Fibroblast of lung (primary cell): Measurements from ENCODE around the gene HARS2.

Experiments
- EZH2 ChIP-seq: IDR thresholded peaks from 2 replicates; pipeline ENCODE4 v1.5.1; 2012; ENCODE audit warnings: low read length, control low read depth, mild to moderate bottlenecking; ENCODE audit errors: missing control alignments
- TF ChIP-seq, protein P1 (sequence below), 2 donors: IDR thresholded peaks in 1 of 2; conservative IDR thresholded peaks in 1 of 2; 1 replicate in 1 of 2; 2 replicates in 1 of 2; pipeline ENCODE4 v1.5.1; 2011 to 2012; ENCODE audit warnings: low read length in 2 of 2, control low read depth in 1 of 2, inconsistent platforms in 1 of 2, low read depth in 1 of 2, mild to moderate bottlenecking in 1 of 2

DNA sequence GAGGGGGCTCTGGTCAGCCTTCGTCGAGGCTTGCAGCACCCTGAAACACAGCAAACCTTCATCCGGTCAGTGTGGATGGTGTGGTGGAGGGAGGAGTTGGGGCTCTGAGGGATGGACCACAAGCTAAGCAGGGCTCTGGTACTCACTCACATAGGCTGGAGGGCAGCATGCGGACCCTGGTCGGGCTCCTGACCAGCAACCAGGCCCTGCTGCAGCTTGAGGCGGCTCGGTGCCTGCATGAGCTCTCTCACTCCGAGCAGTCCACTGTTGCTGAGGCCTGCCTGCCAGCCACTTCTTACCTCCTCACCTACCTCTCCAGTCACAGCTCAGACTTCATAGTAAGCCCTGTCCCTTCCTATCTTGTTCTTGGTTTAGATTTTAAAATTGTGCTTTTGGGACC is 49.5 kb upstream of the HARS2 start:
- TF ChIP-seq, protein P1, sequence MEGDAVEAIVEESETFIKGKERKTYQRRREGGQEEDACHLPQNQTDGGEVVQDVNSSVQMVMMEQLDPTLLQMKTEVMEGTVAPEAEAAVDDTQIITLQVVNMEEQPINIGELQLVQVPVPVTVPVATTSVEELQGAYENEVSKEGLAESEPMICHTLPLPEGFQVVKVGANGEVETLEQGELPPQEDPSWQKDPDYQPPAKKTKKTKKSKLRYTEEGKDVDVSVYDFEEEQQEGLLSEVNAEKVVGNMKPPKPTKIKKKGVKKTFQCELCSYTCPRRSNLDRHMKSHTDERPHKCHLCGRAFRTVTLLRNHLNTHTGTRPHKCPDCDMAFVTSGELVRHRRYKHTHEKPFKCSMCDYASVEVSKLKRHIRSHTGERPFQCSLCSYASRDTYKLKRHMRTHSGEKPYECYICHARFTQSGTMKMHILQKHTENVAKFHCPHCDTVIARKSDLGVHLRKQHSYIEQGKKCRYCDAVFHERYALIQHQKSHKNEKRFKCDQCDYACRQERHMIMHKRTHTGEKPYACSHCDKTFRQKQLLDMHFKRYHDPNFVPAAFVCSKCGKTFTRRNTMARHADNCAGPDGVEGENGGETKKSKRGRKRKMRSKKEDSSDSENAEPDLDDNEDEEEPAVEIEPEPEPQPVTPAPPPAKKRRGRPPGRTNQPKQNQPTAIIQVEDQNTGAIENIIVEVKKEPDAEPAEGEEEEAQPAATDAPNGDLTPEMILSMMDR (conservative IDR thresholded peaks at IDR 0.05 in 1 of 2, IDR thresholded peaks at IDR 0.05 in 1 of 2; ENCODE audit: low read depth in 1 of 2, low read length in 2 of 2) = no peak
- TF ChIP-seq EZH2 = no peak
